ENCODE results near the gene HPSE.
A peak's percentile ranks its signal among the peaks of the same experiment; 100 is the strongest.
"Not testable (repeated sequence)": the region's sequence is repeated elsewhere in the genome, so short reads cannot be mapped to it uniquely, and the experiment has no call there.

The HPSE gene

DNA sequence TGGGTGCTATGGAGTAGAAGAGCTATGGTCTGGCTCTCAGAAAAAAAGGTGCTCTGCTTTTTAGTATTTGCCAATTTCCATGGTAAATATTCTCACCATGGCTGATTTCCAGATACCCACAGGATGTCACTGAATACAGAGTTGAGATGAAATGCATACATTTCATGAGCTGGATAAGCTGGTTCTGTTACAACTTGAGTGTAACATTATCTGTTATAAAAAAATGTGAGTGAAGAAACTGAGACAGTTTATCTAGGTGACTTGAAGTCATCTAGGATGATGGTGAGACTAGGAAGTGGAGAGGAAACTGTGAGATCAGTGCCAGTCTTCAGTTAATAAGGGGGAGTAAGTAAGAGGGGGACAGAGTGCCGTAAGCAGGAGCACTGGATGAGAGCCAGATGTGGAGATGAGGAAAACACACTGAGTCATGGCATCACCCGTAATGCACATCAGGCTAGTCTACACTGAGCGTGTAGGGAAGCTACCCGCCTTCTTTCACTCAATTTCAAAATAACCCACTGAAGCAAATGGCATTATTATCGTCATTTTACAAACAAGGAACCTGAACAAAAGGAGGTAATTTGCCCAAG, 5.0 kb downstream of the HPSE start:
- no peak for DNase-seq

DNA sequence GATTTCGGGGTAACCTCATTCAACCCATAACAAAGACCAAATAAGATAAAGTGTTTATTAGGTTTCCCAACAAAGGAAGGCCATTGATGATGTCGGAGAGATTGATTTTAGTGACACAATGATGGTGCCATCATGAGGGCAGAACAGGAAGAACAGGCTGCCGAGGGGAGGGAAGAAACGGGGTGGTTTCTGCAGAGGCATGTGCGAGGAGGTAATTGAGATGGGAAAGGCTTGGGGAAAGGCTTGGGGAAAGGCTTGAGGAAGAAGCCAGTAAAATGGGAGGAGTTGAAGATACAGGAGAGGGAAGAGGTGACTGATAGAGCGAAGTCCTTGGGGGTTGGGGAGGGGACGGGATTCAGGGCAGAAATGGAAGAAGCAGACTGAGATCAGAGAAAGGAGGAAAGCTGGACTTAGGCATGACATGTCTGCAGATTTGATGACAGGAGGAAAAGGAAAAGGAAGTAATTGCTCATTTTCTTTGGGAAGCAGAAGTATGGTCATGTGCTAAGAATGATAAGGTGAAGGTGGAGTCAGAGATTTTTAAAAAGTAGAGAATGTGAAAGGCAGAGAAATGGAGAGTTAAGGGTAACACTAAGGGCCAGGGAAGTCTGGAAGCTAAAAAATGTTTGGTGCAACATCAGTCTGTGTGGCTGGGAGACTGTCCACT, 6.0 kb downstream of the HPSE start:
- DNase-seq, result no peak

GRCh38 chr4:83326546-83326945, 8.1 kb downstream of the HPSE start:
- DNase-seq, result no peak

GRCh38 chr4:83325306-83325705, 9.3 kb downstream of the HPSE start:
- not testable (repeated sequence) for DNase-seq

- DNase-seq, result no peak
Observed at GRCh38 chr4:83323136-83323535, 11.5 kb downstream of the HPSE start.

DNA sequence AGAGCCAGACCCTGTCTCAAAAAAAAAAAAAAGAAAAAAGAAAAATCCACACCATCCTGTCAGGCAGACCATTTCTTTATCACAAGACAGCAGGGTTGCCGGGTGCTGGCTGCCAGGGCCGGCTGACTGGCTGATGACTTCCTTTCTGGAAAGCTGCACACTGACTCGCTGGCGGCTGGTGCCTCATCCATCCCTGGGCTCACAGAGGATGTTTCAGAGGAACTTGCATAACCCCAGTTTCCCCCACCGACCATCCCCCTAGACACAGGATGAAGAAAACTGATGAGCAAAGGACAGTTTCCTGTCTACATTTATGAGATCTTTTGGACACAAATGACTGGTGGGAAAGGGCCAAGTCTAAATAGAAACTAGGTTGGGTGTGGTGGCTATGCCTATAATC, 14.1 kb downstream of the HPSE start:
- DNase-seq, result no peak

GRCh38 chr4:83318666-83319065, 16.0 kb downstream of the HPSE start:
- no peak for DNase-seq

DNA sequence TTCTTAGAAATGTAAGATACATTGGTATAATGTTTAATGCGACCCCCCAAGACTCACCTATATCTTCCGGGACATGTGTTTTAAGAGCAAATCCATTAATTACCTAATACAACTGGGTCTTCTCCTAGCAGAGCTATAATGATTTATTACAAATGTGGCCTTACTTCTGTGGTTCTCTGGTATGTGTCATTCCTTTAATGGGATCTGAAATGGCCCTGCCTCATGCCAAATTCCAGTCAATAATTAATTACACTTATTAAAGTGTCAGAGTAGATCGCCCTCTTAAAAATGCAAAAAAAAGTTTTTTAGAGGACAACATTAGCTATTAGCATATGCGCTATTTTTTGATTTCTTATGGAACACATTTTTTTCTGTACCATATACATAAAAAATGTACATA, 17.0 kb downstream of the HPSE start:
- no peak for DNase-seq

DNA sequence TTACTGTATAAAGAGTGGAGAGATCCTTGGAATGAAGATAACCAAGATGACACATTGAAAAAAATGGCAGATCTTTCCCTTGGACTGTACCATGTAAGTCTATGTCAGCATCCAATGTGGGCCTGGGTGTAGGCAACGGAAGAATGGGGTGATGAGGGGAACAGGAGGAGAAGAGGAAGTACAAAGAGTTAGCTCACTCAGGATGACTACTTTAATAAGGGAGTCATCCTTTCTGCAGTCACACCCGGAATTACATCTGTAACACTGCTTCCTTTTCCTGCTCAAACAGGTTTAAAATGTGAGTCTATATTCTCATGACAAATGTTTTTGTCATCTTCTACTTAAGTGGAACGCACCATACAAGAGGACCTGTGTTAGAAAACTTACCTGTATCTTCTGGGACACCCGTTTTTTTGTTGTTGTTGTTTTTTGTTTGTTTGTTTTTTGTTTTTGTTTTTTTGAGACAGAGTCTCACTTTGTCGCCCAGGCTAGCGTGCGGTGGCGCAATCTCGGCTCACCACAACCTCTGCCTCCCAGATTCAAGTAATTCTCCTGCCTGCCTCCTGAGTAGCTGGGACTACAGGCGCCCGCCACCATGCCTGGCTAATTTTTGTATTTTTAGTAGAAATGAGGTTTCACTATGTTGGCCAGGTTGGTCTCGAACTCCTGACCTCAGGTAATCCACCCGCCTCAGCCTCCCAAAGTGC, 18.0 kb downstream of the HPSE start:
- no peak for DNase-seq

GRCh38 chr4:83315341-83315870, 19.2 kb downstream of the HPSE start:
- no peak for DNase-seq

DNA sequence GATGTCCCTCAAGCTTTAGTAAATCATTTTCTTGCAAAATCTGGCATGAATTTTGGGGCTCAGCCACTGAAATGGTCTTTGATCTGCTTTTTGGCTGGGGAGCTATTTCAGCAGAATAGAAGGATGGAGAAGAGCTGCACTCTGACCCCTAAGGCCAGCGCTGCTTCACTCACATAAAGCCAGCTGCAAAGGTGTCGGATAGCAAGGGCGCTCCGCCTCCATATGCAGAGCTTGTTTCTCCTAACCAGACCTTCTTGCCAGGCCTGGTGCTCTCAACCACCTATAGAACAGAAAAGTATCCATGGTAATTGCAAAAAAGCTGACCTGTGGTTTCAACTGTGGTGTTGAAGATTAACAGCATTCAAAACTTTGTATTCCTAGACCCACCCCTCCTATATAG, 26.0 kb downstream of the HPSE start:
- DNase-seq, result no peak

GRCh38 chr4:83307920-83308319, 26.7 kb downstream of the HPSE start:
- no peak for DNase-seq

DNA sequence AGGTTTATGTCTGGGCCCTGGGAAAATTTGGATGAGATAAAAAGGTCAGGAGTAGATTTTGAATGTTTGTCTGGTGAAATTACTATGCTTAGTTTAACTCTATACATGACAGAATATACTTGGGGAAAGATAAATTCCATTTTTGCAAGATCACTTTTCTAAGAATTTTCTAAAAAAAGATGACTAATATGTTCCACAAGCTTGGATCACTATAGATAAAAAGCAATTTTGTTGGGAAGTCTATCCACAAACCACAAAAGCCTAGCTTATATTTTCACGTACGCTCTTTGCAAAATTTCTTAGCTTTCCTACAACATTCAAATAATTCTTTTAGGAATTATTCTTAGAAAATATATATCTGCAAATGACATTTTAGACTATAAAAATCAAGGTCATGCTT, 29.5 kb downstream of the HPSE start:
- no peak for DNase-seq

- no peak for DNase-seq
Observed at GRCh38 chr4:83297548-83298260, 36.9 kb downstream of the HPSE start.

DNA sequence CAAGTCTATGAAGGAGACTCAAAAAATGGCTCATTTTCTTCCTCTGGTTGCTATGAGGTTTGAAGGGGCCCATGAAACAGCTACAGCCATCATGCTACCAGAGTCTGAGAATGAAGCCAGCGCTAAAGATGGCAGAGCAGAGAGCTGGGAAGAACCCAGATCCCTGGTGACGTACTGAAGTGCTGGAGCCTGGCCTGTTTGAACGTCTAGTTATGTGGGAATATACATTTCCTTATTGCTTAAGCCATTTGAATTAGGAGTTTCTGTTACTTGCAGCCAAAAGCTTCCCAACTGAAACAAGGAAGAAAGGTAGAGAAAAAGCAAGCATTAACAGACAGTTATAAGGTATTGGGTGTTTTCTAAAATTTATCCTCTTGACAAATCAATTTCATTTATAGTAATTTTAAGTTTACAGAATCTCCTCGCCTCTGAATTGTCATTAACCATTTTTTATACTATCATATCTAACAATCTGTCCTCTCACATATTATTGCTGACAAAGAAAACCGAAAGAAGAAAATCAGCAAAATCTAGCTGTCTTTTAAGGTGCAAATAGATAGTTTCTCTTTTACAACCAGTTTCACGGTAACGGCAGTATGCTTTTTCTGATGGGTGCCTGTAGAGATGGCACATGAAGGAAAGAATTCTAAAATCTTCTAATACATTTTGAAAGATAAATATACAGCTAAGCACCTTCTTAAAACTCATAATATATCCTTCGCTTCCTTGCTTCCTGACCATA, 41.2 kb downstream of the HPSE start:
- DNase-seq, result no peak

- DNase-seq, result not testable (repeated sequence)
Observed at GRCh38 chr4:83290059-83290774, 44.4 kb downstream of the HPSE start.

GRCh38 chr4:83288381-83288780, 46.3 kb downstream of the HPSE start:
- DNase-seq, result not testable (repeated sequence)

DNA sequence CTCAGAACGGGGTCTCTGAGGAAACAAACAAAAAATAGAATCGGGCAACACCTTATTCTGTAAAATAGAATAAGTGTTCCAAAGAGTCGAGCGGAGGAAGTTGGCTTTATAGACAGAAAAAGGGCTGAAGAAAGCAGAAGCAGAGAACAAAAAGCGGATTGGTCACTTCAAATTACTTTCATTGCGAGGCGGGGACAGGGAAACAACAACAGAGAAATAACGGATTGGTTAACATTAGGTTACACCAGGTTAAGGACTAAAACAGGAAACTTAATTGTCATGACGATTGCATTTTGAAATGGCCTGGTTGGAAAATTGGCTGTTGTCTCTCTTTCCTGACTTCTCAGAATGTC, 49.6 kb downstream of the HPSE start:
- DNase-seq, result no peak

GRCh38 chr4:83284193-83285054, 50.2 kb downstream of the HPSE start, which contains the start of gene COQ2:
TSS of gene COQ2 (minus strand) at chr4:83284798. CDS start at chr4:83284764, 34 bp downstream.
- peak; percentile 93 for DNase-seq

DNA sequence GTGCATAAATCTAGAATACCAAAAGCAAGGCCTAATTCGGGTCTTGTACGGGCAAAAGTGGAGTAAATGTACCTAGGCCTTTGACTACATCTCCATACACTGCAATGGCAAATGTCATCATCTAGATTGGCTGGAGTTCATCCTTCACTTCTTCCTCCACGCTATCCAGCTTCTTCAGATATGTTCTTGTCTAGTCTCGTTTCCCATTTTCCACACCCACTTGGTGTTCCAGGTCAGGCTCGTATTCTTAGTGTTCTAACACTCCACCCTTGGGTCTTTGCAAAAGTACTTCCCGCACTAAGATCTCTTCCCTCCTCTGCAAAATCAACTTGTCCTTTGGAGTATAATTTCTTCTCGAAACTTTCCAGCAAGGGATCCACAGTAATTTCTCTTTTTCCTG, 51.5 kb downstream of the HPSE start:
- no peak for DNase-seq

GRCh38 chr4:83282049-83282535, 52.6 kb downstream of the HPSE start:
- peak; percentile 49 for DNase-seq
